Panc1 (cell line): ENCODE results near the gene MAPRE2.

Experiments
- POLR2AphosphoS5 ChIP-seq: IDR thresholded peaks from 2 replicates; pipeline ENCODE4 v1.6.1; 2012; ENCODE audit warnings: mild to moderate bottlenecking, low read depth, low read length, moderate library complexity
- SIN3A ChIP-seq: IDR thresholded peaks from 2 replicates; pipeline ENCODE4 v1.6.1; 2012; ENCODE audit warnings: low read depth, mild to moderate bottlenecking, low read length, moderate library complexity, borderline replicate concordance; ENCODE audit not compliant: insufficient read depth
- TF ChIP-seq, protein P1 (sequence below): fragments of 450-650 bp; IDR thresholded peaks from 2 replicates; pipeline ENCODE4 v1.5.1; 2017; ENCODE audit warnings: mild to moderate bottlenecking
- TF ChIP-seq, protein P2 (sequence below), 2 experiments: IDR thresholded peaks; 2 replicates each; pipeline ENCODE4 v1.6.1; 2011 to 2012; ENCODE audit warnings: low read depth in 2 of 2, control low read depth in 1 of 2, low read length in 1 of 2, mild to moderate bottlenecking in 1 of 2, moderate library complexity in 1 of 2; ENCODE audit not compliant: insufficient read depth in 1 of 2

- TF ChIP-seq, protein P1, sequence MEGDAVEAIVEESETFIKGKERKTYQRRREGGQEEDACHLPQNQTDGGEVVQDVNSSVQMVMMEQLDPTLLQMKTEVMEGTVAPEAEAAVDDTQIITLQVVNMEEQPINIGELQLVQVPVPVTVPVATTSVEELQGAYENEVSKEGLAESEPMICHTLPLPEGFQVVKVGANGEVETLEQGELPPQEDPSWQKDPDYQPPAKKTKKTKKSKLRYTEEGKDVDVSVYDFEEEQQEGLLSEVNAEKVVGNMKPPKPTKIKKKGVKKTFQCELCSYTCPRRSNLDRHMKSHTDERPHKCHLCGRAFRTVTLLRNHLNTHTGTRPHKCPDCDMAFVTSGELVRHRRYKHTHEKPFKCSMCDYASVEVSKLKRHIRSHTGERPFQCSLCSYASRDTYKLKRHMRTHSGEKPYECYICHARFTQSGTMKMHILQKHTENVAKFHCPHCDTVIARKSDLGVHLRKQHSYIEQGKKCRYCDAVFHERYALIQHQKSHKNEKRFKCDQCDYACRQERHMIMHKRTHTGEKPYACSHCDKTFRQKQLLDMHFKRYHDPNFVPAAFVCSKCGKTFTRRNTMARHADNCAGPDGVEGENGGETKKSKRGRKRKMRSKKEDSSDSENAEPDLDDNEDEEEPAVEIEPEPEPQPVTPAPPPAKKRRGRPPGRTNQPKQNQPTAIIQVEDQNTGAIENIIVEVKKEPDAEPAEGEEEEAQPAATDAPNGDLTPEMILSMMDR = no peak
- TF ChIP-seq POLR2AphosphoS5 (no peak), SIN3A (no peak)
- TF ChIP-seq, protein P2, sequence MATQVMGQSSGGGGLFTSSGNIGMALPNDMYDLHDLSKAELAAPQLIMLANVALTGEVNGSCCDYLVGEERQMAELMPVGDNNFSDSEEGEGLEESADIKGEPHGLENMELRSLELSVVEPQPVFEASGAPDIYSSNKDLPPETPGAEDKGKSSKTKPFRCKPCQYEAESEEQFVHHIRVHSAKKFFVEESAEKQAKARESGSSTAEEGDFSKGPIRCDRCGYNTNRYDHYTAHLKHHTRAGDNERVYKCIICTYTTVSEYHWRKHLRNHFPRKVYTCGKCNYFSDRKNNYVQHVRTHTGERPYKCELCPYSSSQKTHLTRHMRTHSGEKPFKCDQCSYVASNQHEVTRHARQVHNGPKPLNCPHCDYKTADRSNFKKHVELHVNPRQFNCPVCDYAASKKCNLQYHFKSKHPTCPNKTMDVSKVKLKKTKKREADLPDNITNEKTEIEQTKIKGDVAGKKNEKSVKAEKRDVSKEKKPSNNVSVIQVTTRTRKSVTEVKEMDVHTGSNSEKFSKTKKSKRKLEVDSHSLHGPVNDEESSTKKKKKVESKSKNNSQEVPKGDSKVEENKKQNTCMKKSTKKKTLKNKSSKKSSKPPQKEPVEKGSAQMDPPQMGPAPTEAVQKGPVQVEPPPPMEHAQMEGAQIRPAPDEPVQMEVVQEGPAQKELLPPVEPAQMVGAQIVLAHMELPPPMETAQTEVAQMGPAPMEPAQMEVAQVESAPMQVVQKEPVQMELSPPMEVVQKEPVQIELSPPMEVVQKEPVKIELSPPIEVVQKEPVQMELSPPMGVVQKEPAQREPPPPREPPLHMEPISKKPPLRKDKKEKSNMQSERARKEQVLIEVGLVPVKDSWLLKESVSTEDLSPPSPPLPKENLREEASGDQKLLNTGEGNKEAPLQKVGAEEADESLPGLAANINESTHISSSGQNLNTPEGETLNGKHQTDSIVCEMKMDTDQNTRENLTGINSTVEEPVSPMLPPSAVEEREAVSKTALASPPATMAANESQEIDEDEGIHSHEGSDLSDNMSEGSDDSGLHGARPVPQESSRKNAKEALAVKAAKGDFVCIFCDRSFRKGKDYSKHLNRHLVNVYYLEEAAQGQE (IDR thresholded peaks at IDR 0.05; ENCODE audit: insufficient read depth in 1 of 2, low read depth in 2 of 2, low read length in 1 of 2) = no peak
Observed at GRCh38 chr18:35117372-35117771, 76.2 kb downstream of the MAPRE2 start.
